Keratinocyte (primary cell): ENCODE data around the gene SLC34A3.

Experiments used
- CTCF ChIP-seq, 3 experiments: IDR thresholded peaks in 1 of 3; conservative IDR thresholded peaks in 1 of 3; optimal IDR thresholded peaks in 1 of 3; 2 replicates in 2 of 3; 3 replicates in 1 of 3; pipeline versions ENCODE3 to v1.5.1; 2011; ENCODE audit warnings: low read length in 3 of 3, mild to moderate bottlenecking in 3 of 3, moderate library complexity in 2 of 3, control low read depth in 1 of 3, inconsistent platforms in 1 of 3; ENCODE audit not compliant: insufficient read depth in 2 of 3; ENCODE audit errors: extremely low read depth in 1 of 3
- EZH2 ChIP-seq: IDR thresholded peaks from one replicate; pipeline ENCODE4 v1.6.1; 2012; ENCODE audit warnings: inconsistent platforms, mild to moderate bottlenecking, low read length, moderate library complexity

DNA sequence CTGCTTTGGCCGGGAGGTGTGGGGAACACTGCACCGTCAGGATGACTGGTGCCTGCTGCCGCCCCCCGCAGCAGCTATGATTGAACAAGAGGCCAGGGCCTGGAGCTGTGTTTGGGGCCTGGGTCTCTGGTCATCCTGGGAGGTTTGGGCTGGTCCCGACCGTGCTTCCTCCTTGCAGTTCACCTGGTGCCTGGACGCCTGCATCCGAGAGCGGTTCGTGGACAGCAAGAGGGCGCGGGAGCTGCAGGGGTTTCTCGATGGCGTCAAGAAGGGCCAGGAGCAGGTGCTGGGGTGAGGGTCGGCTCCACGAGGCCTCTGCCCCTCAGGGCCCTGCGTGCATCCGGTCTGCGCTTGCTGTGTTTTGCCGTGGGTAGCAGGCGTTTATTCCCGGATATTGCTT lies 33.4 kb downstream of the SLC34A3 start:
- TF ChIP-seq CTCF (optimal IDR thresholded peaks at IDR 0.05 in 1 of 3, IDR thresholded peaks at IDR 0.05 in 1 of 3, conservative IDR thresholded peaks at IDR 0.05 in 1 of 3; ENCODE audit: extremely low read depth in 1 of 3, insufficient read depth in 2 of 3, low read length in 3 of 3), result no peak
- no peak for TF ChIP-seq EZH2
